HepG2 (cell line): ENCODE data around the gene FBXW2. TPM values are rescaled to one million over a fixed set of nuclear protein-coding genes. Genes with fewer than 3 reads are reported as not detected.

ENCODE experiments used
- IRF2 ChIP-seq: IDR thresholded peaks from 2 replicates; pipeline ENCODE4 v1.6.1; 2018; ENCODE audit warnings: missing genetic modification reagents, missing compliant biosample characterization
- NR2F1 ChIP-seq, 2 experiments: fragments of 450-650 bp in 1 of 2; formaldehyde crosslinking in 1 of 2; IDR thresholded peaks; 2 replicates each; pipeline versions ENCODE4 v1.5.0 to v1.6.1; 2016 to 2020; ENCODE audit warnings: mild to moderate bottlenecking in 1 of 2, missing compliant biosample characterization in 1 of 2, missing genetic modification reagents in 1 of 2, moderate library complexity in 1 of 2
- PAXIP1 ChIP-seq: sonication (generic); formaldehyde crosslinking; conservative IDR thresholded peaks from 2 replicates; pipeline ENCODE4 v1.4.0; 2020; ENCODE audit warnings: mild to moderate bottlenecking, missing genetic modification reagents, moderate library complexity
- TOE1 ChIP-seq: sonication (generic); formaldehyde crosslinking; IDR thresholded peaks from 2 replicates; pipeline ENCODE4 v1.4.0; 2020; ENCODE audit warnings: mild to moderate bottlenecking, missing genetic modification reagents
- U2AF2 ChIP-seq: fragments of 200-400 bp; formaldehyde crosslinking; IDR thresholded peaks from 2 replicates; pipeline ENCODE4 v1.6.1; 2017; ENCODE audit warnings: low read depth, mild to moderate bottlenecking, low read length
- ZBTB25 ChIP-seq: IDR thresholded peaks from 2 replicates; pipeline ENCODE4 v1.6.1; 2018; ENCODE audit warnings: missing genetic modification reagents
- ZNF772 ChIP-seq: sonication (generic); formaldehyde crosslinking; IDR thresholded peaks from 2 replicates; pipeline ENCODE4 v1.5.0; 2020; ENCODE audit warnings: mild to moderate bottlenecking, missing genetic modification reagents
- ZNF781 ChIP-seq: sonication (generic); formaldehyde crosslinking; IDR thresholded peaks from 2 replicates; pipeline ENCODE4 v1.5.1; 2020; ENCODE audit warnings: borderline replicate concordance, mild to moderate bottlenecking, missing genetic modification reagents; ENCODE audit errors: not compliant biosample characterization
- polyA plus RNA-seq, 8 experiments: library from polyadenylated mRNA; depleted of rRNA in 3 of 8; stranded (reverse) in 7 of 8; unstranded in 1 of 8; fragments of >200 nt; fragmentation: Illumina TruSeq in 4 of 8; extraction: Trizol in 4 of 8; gene quantifications; 2 replicates each; pipeline versions ENCODE4 v1.2.1 to v1.2.3, GENCODE V29; 2011 to 2016; ENCODE audit warnings: low read depth in 4 of 8, missing spikeins in 1 of 8, mixed read lengths in 1 of 8; ENCODE audit not compliant: insufficient read depth in 1 of 8
- total RNA-seq, 5 experiments: library from RNA; depleted of rRNA; stranded (reverse); fragments of >200 nt; fragmentation: Illumina TruSeq; extraction: Trizol; gene quantifications; 2 replicates each; pipeline ENCODE4 v1.2.3, GENCODE V29; 2016; ENCODE audit warnings: low read depth in 1 of 5

FBXW2 gene
- total and polyA plus RNA-seq, 2 of the 13 experiments (the other 11 are each of a cell fraction or from before 2014, with no cell fraction given): 35.4 to 43.1 TPM

- TF ChIP-seq U2AF2 (no peak), ZNF781 (CRISPR knock-in tag) (no peak), ZBTB25 (CRISPR knock-in tag) (no peak), ZNF772 (CRISPR knock-in tag) (no peak), PAXIP1 (CRISPR knock-in tag) (no peak), NR2F1 (CRISPR knock-in tag; IDR thresholded peaks at IDR 0.05) (no peak), IRF2 (CRISPR knock-in tag) (no peak), TOE1 (CRISPR knock-in tag) (no peak)
Observed at GRCh38 chr9:120711354-120711753, 81.9 kb downstream of the FBXW2 start (continued).
